MM.1S (cell line): ENCODE data around the gene CEP68.

Experiments
- DNase-seq: peaks from one replicate; pipeline ENCODE4 v3.0.0-alpha.2; 2015
- H2AFZ ChIP-seq: fragments of 300-600 bp; sonication (generic); 2 replicates; pipeline ENCODE4 v1.6.0; 2016; ENCODE audit warnings: antibody characterized with exemption, low read length
- H3F3A ChIP-seq: fragments of 300-600 bp; sonication (generic); 2 replicates; pipeline ENCODE4 v1.6.1; 2016; ENCODE audit warnings: mild to moderate bottlenecking, antibody characterized with exemption, low read length, moderate library complexity, mixed read lengths; ENCODE audit not compliant: insufficient read depth
- H3K27ac ChIP-seq: fragments of 300-600 bp; sonication (generic); 2 replicates; pipeline ENCODE4 v1.5.1; 2016; ENCODE audit warnings: mild to moderate bottlenecking, low read length
- H3K27me3 ChIP-seq: fragments of 300-600 bp; sonication (generic); replicated peaks from 2 replicates; pipeline ENCODE4 v1.6.0; 2016; ENCODE audit warnings: low read length; ENCODE audit not compliant: insufficient read depth
- H3K36me3 ChIP-seq: fragments of 300-600 bp; sonication (generic); replicated peaks from 2 replicates; pipeline ENCODE4 v1.6.1; 2016; ENCODE audit warnings: mild to moderate bottlenecking, low read length, mixed read lengths; ENCODE audit not compliant: insufficient read depth
- H3K4me1 ChIP-seq: fragments of 300-600 bp; sonication (generic); 2 replicates; pipeline ENCODE4 v1.6.1; 2016; ENCODE audit warnings: low read length, mixed read lengths
- H3K4me2 ChIP-seq: fragments of 300-600 bp; sonication (generic); 2 replicates; pipeline ENCODE4 v1.6.0; 2016; ENCODE audit warnings: low read depth, low read length
- H3K4me3 ChIP-seq: fragments of 300-600 bp; sonication (generic); 2 replicates; pipeline ENCODE4 v1.5.1; 2016; ENCODE audit warnings: low read length, mixed read lengths
- H3K79me2 ChIP-seq: fragments of 300-600 bp; sonication (generic); 2 replicates; pipeline ENCODE4 v1.6.1; 2016; ENCODE audit warnings: mixed run types, low read length, mixed read lengths
- H3K9ac ChIP-seq: fragments of 300-600 bp; sonication (generic); 2 replicates; pipeline ENCODE4 v1.6.1; 2016; ENCODE audit warnings: low read length, mixed read lengths
- H3K9me2 ChIP-seq: fragments of 300-600 bp; sonication (generic); replicated peaks from 2 replicates; pipeline ENCODE4 v1.6.1; 2016; ENCODE audit warnings: mild to moderate bottlenecking, low read length, mixed read lengths; ENCODE audit not compliant: insufficient read depth
- H3K9me3 ChIP-seq: fragments of 300-600 bp; sonication (generic); replicated peaks from 2 replicates; pipeline ENCODE4 v1.6.1; 2016; ENCODE audit warnings: mild to moderate bottlenecking, low read length, mixed read lengths; ENCODE audit not compliant: insufficient read depth
- H4K20me1 ChIP-seq: fragments of 300-600 bp; sonication (generic); 2 replicates; pipeline ENCODE4 v1.6.1; 2016; ENCODE audit warnings: mild to moderate bottlenecking, low read length, moderate library complexity, mixed read lengths; ENCODE audit not compliant: insufficient read depth
- EZH2 ChIP-seq: fragments of 300-600 bp; sonication (generic); optimal IDR thresholded peaks from 2 replicates; pipeline ENCODE3; 2017; ENCODE audit warnings: low read depth, mild to moderate bottlenecking, antibody characterized with exemption, low read length, mixed read lengths
- EZH2phosphoT487 ChIP-seq: fragments of 300-600 bp; sonication (generic); IDR thresholded peaks from 2 replicates; pipeline ENCODE4 v1.6.1; 2018; ENCODE audit warnings: antibody characterized with exemption, low read length
- TF ChIP-seq, protein P1 (sequence below): fragments of 300-600 bp; sonication (generic); IDR thresholded peaks from 2 replicates; pipeline ENCODE4 v1.5.1; 2016; ENCODE audit warnings: antibody characterized with exemption, low read length, mixed read lengths

Gene CEP68

GRCh38 chr2:65016789-65017188 is 39.4 kb upstream of the CEP68 start:
- Histone ChIP-seq H4K20me1 (no peaks in the 10 kb centered on the region), H2AFZ (no peak overlapping the region), H3K9me3 (no peaks in the 10 kb centered on the region), H3F3A (peaks cover 31% of the 10 kb centered on the region), H3K79me2 (peaks cover 93% of the 10 kb centered on the region), H3K4me1 (peaks cover 14% of the 10 kb centered on the region; the same call in 1 of the 2 replicates), H3K36me3 (peaks cover 62% of the 10 kb centered on the region), H3K27ac (no peak overlapping the region), H3K4me3 (no peak overlapping the region), H3K4me2 (no peak overlapping the region), H3K9me2 (no peaks in the 10 kb centered on the region), H3K27me3 (no peaks in the 10 kb centered on the region), H3K9ac (no peak overlapping the region)
- DNase-seq, result no peak
- no peak for TF ChIP-seq EZH2phosphoT487
- TF ChIP-seq, protein P1, sequence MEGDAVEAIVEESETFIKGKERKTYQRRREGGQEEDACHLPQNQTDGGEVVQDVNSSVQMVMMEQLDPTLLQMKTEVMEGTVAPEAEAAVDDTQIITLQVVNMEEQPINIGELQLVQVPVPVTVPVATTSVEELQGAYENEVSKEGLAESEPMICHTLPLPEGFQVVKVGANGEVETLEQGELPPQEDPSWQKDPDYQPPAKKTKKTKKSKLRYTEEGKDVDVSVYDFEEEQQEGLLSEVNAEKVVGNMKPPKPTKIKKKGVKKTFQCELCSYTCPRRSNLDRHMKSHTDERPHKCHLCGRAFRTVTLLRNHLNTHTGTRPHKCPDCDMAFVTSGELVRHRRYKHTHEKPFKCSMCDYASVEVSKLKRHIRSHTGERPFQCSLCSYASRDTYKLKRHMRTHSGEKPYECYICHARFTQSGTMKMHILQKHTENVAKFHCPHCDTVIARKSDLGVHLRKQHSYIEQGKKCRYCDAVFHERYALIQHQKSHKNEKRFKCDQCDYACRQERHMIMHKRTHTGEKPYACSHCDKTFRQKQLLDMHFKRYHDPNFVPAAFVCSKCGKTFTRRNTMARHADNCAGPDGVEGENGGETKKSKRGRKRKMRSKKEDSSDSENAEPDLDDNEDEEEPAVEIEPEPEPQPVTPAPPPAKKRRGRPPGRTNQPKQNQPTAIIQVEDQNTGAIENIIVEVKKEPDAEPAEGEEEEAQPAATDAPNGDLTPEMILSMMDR, result no peak
- TF ChIP-seq EZH2, result no peak

DNA sequence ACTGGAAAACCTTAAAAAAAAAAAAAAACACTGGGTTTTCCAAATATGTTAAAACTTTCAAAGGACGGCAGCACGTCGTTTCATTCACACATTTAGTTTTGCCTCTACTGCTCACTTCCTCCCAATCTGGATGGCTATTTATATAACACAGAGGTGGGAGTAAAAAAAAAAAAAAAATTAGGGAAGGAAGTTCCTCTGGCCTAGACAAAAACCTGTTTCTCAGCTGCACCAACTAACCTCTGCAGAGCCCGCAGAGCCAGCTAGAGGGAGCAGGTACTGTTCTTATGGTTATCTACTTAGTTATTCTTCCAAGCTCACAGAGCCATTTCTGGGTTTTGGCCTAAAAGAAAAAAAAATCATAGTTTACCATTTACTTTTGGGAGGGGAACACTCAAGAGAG is 38.9 kb upstream of the CEP68 start:
- Histone ChIP-seq H4K20me1 (no peaks in the 10 kb centered on the region), H3K4me2 (no peak overlapping the region), H3K9ac (no peak overlapping the region), H3K4me3 (no peak overlapping the region), H3K9me2 (no peaks in the 10 kb centered on the region), H3K79me2 (peaks cover 96% of the 10 kb centered on the region), H3K9me3 (no peaks in the 10 kb centered on the region), H2AFZ (no peak overlapping the region), H3K36me3 (peaks cover 66% of the 10 kb centered on the region), H3K4me1 (peaks cover 14% of the 10 kb centered on the region; the same call in 1 of the 2 replicates), H3K27ac (no peak overlapping the region), H3K27me3 (no peaks in the 10 kb centered on the region), H3F3A (peaks cover 33% of the 10 kb centered on the region)
- TF ChIP-seq, protein P1, result peak; percentile 19
- no peak for TF ChIP-seq EZH2
- DNase-seq, result no peak

DNA sequence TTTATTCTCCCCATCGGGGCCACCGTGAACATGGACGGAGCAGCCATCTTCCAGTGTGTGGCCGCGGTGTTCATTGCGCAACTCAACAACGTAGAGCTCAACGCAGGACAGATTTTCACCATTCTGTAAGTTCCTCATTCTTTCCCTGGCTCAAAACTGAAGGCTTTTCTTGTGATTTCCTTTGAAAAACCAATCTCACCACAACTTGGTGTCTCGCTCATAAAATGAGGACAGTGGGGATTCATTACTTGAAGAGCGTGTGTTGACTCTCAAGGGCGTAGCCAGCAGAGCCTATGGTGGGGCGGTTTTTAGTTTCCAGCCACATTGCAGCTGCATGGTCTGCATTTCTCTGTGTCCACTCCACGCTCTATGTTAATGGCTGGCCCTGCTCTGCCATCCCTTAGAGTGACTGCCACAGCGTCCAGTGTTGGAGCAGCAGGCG is 38.1 kb upstream of the CEP68 start:
- Histone ChIP-seq H3K4me3 (no peak overlapping the region), H4K20me1 (no peaks in the 10 kb centered on the region), H3F3A (peaks cover 30% of the 10 kb centered on the region), H3K27me3 (no peaks in the 10 kb centered on the region), H3K79me2 (peaks cover 96% of the 10 kb centered on the region), H3K9me2 (no peaks in the 10 kb centered on the region), H2AFZ (no peak overlapping the region), H3K4me2 (no peak overlapping the region), H3K9me3 (no peaks in the 10 kb centered on the region), H3K4me1 (peaks cover 14% of the 10 kb centered on the region; the same call in 1 of the 2 replicates), H3K9ac (no peak overlapping the region), H3K27ac (no peak overlapping the region), H3K36me3 (peaks cover 63% of the 10 kb centered on the region)
- no peak for DNase-seq
- TF ChIP-seq EZH2phosphoT487, result no peak
- TF ChIP-seq, protein P1, result no peak
- TF ChIP-seq EZH2, result no peak
